GM21717 (cell line): ENCODE measurements around the gene ALK.
"Not testable (repeated sequence)": the region's sequence is repeated elsewhere in the genome, so short reads cannot be mapped to it uniquely, and the experiment has no call there.

Source experiments
- ATAC-seq: cut with Tn5 transposase; IDR thresholded peaks from one replicate; pipeline ENCODE4 v1.9.1; 2021; ENCODE audit warnings: mild to moderate bottlenecking, moderate library complexity; ENCODE audit not compliant: unreplicated experiment

ALK gene

DNA sequence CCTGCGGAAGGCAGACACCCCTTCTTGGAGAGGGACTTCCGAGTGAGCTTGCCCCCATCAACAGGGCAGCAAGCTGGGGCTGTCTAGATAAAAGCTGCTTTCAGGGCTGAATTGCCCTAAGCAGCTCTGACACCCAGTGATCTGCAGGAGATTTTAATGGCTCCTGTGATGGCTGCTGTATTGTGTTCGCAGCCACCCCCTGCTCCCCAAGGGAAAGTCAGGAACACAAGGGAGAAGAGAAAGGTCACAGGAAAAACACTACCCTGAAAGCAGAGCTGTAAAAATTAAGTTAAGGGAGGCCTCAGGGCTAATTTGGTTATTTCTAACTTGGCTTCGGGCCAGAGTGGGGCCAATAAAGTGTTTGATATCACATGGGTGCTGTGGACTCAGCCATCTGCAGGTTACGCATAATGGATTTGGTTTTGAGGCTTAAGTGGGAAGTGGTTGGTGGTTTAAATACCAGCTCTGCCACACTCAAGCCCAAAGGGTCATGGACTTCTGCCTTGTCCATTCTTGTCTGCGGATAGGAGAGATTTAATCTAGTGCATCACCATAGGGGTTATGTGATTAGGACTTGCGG lies 658.6 kb downstream of the ALK start:
- ATAC-seq, result no peak

- ATAC-seq, result no peak
Measured at GRCh38 chr2:29261003-29261402, 660.4 kb downstream of the ALK start.

DNA sequence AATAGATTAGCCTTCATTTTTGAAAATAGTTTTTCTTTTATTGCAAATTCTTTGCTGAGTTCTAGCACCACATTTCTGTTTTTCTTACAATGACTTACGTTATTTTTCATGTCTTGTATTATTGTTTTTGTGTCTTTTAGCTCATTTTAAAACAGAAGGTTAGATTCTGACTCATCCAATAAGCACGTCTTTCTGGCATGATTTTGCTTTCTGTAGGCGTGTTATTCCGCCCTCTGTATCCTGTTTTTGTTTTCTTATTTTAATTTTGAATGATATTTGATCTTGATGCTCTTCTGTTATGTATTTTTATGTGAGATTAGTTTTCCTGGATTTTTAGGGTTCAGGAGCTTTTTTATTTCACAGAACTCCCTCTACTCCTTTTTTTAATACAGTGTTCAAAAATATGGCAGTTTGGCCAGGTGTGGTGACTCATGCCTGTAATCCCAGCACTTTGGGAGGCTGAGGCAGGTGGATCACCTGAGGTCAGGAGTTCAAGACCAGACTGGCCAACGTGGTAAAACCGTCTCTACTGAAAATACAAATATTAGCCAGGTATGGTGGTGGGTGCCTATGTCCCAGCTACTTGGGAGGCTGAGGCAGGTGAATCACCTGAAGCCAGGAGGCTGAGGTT lies 661.1 kb downstream of the ALK start:
- ATAC-seq, result no peak

GRCh38 chr2:29259221-29259620 lies 662.2 kb downstream of the ALK start:
- ATAC-seq, result no peak

DNA sequence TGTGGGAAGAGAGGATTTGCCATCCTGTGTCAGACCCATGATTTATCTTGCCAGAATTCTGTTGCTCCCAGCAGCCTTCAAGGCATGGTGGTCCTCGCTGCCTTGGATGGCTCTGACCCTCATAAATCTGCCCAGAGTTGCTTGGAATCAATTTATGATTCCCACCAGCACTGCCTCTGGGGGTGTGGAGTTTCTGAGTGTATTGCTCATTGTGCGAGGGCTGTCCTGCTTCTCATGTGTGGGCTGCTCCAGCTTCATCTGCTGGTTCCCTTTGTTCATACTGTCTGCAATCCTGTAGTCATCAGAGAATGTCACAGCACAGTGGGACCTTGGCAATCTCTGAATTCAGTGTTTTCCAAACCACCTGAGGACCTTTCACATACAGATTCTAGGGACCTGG lies 666.4 kb downstream of the ALK start:
- ATAC-seq, result no peak

- ATAC-seq, result not testable (repeated sequence)
Measured at GRCh38 chr2:29253495-29254275, 667.7 kb downstream of the ALK start.

- ATAC-seq, result no peak
Measured at GRCh38 chr2:29253026-29253425, 668.4 kb downstream of the ALK start.

DNA sequence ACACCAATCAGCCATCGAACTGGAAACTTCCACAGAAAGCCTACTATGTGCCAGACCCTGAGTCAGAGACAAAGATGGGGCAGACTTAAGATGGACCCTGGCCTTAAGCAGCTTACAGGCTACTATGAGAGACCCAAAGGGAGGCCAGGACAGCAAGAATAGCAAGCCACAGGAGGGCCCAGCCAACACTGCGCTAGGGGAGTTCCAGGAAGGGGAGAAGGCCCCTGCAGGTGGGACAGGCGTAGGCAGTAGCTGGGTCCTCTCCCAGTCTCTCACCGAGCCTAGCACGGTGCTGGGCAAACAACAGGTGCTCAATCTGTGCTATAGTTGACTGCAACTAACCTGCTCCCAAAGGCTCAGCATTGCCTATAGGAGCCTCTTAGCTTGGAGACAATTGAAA lies 670.0 kb downstream of the ALK start:
- ATAC-seq, result no peak

DNA sequence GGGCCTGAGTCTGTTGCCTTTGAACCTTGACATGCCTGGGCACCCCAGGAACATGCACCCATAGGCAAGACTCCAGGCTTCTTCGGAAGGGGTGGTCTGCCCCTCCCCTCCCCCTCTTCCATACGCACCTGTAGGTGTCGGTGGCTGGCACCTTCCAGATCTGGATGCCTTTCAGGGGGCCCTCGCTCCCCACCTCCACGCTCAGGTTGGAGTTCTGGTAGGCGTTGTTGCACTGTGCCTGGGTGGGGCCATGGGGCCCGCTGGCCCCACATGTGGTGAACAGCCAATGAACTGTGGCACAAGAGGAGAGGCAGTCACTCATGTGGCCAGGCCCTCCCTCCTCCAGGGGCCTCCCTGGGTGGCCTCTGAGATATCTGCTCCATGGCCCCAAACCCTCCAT lies 670.4 kb downstream of the ALK start:
- no peak for ATAC-seq

DNA sequence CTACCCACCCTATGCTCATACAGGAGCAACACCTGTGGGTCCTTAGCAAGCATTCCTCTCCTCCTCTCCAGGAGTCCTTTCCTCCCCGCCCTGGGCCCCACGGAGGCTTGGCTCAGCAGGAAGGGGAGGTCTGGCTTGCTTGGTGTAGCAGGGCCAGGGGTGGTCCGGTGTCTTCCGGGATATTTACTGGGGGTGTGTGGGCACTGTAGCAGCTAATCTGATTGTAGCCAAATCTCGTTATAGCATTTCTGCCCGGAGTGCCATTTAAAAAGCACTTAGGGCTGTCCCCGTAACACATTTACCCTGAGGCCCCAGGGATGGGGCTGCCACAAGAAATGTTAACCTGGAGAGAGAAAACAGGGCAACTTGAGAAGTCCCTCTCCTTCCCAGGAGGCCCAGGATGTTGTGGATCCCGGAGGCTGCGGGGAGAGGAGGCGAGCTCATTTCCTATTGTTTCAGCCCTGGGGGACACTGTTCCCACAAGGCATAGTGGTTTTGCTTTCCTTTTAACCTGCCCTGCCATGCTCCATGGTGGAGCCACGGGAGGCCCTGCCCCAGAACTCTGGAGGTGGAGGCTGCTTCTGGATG lies 671.6 kb downstream of the ALK start:
- no peak for ATAC-seq

DNA sequence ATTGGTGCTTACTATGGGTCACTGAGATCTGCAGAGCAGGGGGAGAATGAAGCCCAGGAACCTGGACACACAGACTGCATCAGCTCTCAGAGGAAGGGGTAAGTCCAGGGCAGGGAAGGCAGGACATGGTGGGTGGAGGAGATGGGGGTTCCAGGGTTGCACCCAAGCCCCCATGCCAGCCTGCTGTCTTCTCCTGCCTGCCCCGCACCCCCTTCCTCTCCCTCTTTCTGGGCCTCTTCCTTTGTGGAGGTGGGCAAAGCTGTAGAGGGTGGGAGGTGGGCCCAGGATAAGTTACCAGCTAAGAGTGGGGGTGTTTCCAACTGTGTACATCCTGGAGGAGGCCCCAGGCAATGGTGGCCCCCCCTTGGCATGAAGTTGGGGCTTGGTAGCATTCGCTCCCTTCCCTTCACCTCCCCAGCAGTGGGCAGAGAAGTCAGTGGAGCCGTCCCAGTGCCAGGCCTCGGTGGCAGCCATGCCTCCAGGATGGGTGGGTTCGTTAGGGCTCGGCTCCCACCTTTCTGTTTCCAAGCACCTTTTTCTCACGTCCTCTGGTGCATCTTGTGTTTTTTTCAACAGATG lies 674.0 kb downstream of the ALK start:
- ATAC-seq, result no peak

DNA sequence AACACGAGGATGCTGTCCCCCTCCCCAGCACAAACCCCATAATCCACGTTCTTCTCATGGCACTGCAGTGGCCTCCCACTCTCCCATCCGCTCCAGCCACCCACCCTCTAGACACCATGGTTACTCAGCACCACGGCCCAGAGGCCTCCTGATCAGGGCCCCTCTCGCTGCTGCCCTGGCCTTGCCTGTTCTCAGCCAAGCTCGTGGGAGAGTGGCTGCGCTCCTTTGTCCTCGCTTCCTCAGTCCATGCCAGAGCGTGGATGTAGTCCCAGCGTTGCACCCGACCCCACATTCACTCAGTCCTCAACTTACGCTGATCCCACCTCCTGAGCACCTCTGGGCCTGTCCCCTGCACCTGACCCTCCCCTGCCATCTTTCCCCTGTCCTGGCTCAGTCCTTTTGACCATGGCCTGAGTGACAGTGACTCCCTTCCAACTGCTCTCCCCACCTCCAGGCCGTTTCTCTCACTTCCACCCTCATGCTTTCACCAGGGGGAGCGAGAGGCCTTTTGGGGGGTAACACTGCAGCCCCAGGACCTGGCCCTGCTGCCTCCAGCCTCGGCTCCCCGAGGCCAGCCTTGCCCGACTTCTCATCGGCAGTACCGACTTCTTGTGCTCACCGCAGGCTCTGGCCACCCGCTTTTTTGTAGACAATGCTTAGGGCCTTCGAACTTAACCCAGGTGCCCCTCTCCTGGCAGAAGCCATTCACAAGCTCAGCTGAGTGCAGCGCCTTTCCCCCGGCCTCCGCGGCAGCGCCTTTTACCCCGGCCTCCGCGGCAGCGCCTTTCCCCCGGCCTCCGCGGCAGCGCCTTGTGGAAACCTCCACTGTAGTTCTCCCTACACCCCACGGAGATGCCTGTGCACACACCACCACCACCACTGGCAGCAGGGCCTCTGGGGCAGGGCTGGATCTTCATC lies 674.7 kb downstream of the ALK start:
- ATAC-seq, result no peak

DNA sequence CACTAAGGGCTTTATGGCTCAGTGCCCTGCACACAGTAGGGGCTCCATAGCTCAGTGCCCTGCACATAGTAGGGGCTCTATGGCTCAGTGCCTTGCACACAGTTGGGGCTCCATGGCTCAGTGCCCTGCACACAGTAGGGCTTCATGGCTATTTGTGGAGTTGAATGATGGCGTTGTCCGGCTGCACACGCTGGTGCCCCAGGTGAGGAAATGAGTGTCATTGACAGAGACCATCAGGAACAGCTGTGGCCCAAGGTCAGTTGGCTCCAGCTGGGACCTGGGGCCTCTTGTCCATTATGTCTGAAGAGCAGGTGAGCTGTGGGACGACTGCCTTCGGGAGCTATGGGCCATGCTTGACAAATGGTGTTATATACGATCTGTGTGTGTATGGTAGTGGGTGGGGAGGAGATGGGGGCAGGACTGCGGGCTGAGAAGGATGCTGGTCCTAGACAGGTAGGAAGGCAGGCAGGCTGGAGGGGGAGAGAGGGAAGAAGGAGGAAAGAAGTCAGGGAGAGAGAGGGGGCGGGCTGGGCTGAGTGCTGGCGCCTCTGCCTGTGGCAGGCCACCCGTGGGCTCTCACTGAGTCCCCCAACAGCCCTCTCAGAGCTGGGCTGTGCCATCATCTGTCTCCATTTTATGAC lies 675.5 kb downstream of the ALK start:
- no peak for ATAC-seq

DNA sequence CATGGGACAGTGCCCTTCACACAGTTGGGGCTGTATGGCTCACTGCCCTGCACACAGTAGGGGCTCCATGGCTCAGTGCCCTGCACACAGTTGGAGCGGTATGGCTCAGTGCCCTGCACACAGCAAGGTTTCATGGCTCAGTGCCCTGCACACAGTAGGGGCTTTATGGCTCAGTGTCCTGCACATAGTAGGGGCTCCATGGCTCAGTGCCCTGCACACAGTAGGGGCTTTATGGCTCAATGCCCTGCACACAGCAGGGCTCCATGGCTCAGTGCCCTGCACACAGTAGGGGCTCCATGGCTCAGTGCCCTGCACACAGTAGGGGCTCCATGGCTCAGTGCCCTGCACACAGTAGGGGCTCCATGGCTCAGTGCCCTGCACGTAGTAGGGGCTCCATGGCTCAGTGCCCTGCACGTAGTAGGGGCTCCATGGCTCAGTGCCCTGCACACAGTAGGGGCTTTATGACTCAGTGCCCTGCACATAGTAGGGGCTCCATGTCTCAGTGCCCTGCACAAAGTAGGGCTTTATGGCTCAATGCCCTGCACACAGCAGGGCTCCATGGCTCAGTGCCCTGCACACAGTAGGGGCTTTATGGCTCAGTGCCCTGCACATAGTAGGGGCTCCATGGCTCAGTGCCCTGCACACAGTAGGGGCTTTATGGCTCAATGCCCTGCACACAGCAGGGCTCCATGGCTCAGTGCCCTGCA lies 676.2 kb downstream of the ALK start:
- ATAC-seq, result not testable (repeated sequence)

- no peak for ATAC-seq
Measured at GRCh38 chr2:29242621-29243375, 678.6 kb downstream of the ALK start.

GRCh38 chr2:29241955-29242565 lies 679.3 kb downstream of the ALK start:
- ATAC-seq, result no peak

DNA sequence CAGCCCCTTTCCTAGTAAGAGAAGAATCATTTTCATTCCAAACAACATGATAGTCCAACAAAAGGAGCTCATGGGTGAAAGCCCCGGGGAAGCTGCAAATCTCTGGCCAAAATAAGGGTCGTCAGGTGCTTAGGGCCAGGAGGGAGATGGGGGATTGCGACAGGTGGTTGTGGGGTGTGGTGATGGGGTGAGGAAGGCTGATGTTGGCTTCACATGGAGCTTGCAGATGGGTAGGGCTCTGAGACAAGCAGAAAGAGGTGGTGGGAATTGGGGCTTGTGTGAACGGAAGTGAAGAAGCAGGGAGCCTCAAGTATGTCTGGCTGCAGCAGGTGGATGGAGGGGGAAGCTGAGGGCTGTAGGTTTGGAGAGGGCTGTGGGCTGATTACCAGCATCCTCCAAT lies 680.0 kb downstream of the ALK start:
- ATAC-seq, result no peak

GRCh38 chr2:29240601-29241000 lies 680.8 kb downstream of the ALK start:
- ATAC-seq, result no peak
